H9 (cell line): ENCODE data around the gene LAMA5. TPM values are rescaled to one million over a fixed set of nuclear protein-coding genes. Genes with fewer than 3 reads are reported as not detected.
A peak's percentile ranks its signal among the peaks of the same experiment; 100 is the strongest.

Source experiments
- DNase-seq: peaks from one replicate; pipeline ENCODE4 v3.0.0-alpha.2; 2017
- H2AFZ ChIP-seq: one replicate; pipeline ENCODE4 v1.6.1; 2013; ENCODE audit warnings: mild to moderate bottlenecking, low read length, control low read depth, moderate library complexity
- H2AK5ac ChIP-seq: 2 replicates; pipeline ENCODE4 v1.6.1; 2013; ENCODE audit warnings: low read length, control low read depth, mixed read lengths; ENCODE audit not compliant: insufficient read length
- H2BK120ac ChIP-seq: one replicate; pipeline ENCODE4 v1.6.1; 2013; ENCODE audit warnings: low read depth, mild to moderate bottlenecking, low read length, control low read depth, inconsistent platforms; ENCODE audit not compliant: poor library complexity, severe bottlenecking
- H2BK12ac ChIP-seq: 2 replicates; pipeline ENCODE4 v1.6.1; 2013; ENCODE audit warnings: low read length, control low read depth, mixed read lengths, low read depth; ENCODE audit not compliant: insufficient read length
- H2BK15ac ChIP-seq: 2 replicates; pipeline ENCODE4 v1.6.1; 2013; ENCODE audit warnings: low read depth, low read length, control low read depth
- H2BK20ac ChIP-seq: one replicate; pipeline ENCODE4 v1.6.1; 2013; ENCODE audit warnings: low read depth, mild to moderate bottlenecking, low read length, control low read depth, inconsistent platforms; ENCODE audit not compliant: poor library complexity, severe bottlenecking
- H2BK5ac ChIP-seq: 2 replicates; pipeline ENCODE4 v1.6.1; 2013; ENCODE audit warnings: low read length, control low read depth, mixed read lengths; ENCODE audit not compliant: insufficient read length
- H3K14ac ChIP-seq: 2 replicates; pipeline ENCODE4 v1.6.1; 2013; ENCODE audit warnings: low read length, control low read depth; ENCODE audit not compliant: insufficient read depth
- H3K18ac ChIP-seq: 2 replicates; pipeline ENCODE4 v1.6.1; 2013; ENCODE audit warnings: low read depth, mild to moderate bottlenecking, mixed read lengths, low read length, control low read depth; ENCODE audit not compliant: insufficient read length
- H3K23ac ChIP-seq: 2 replicates; pipeline ENCODE4 v1.6.1; 2013; ENCODE audit warnings: low read length, control low read depth, mixed read lengths, low read depth; ENCODE audit not compliant: insufficient read length
- H3K23me2 ChIP-seq: 2 replicates; pipeline ENCODE4 v1.6.1; 2013; ENCODE audit warnings: low read depth, mild to moderate bottlenecking, mixed read lengths, low read length, control low read depth; ENCODE audit not compliant: insufficient read length, poor library complexity, severe bottlenecking
- H3K27ac ChIP-seq: 2 replicates; pipeline ENCODE4 v1.5.1; 2013; ENCODE audit warnings: low read length, control low read depth, mixed read lengths, low read depth; ENCODE audit not compliant: insufficient read length
- H3K27me3 ChIP-seq: 2 replicates; pipeline ENCODE4 v1.6.1; 2013; ENCODE audit warnings: low read length, control low read depth, inconsistent platforms; ENCODE audit not compliant: insufficient read depth
- H3K4ac ChIP-seq: 2 replicates; pipeline ENCODE4 v1.6.1; 2013; ENCODE audit warnings: low read depth, mild to moderate bottlenecking, control low read depth, inconsistent platforms, low read length, moderate library complexity
- H3K4me1 ChIP-seq: 2 replicates; pipeline ENCODE4 v1.6.1; 2013; ENCODE audit warnings: low read length, control low read depth, inconsistent platforms; ENCODE audit not compliant: insufficient read depth
- H3K4me2 ChIP-seq: 2 replicates; pipeline ENCODE4 v1.6.1; 2013; ENCODE audit warnings: low read length, control low read depth, mixed read lengths; ENCODE audit not compliant: insufficient read length, insufficient read depth
- H3K56ac ChIP-seq: 2 replicates; pipeline ENCODE4 v1.6.1; 2013; ENCODE audit warnings: low read depth, mild to moderate bottlenecking, mixed read lengths, low read length, control low read depth; ENCODE audit not compliant: insufficient read length
- H3K79me1 ChIP-seq: 2 replicates; pipeline ENCODE4 v1.6.1; 2013; ENCODE audit warnings: low read depth, mild to moderate bottlenecking, moderate library complexity, low read length, control low read depth, inconsistent platforms; ENCODE audit not compliant: insufficient read depth, poor library complexity, severe bottlenecking
- H3K79me2 ChIP-seq: 2 replicates; pipeline ENCODE4 v1.6.1; 2013; ENCODE audit warnings: low read length, control low read depth, inconsistent platforms; ENCODE audit not compliant: insufficient read depth
- H3K9ac ChIP-seq: 2 replicates; pipeline ENCODE4 v1.6.1; 2013; ENCODE audit warnings: low read length, control low read depth, mixed read lengths; ENCODE audit not compliant: insufficient read length; ENCODE audit errors: extremely low read depth
- H3K9me3 ChIP-seq: one replicate; pipeline ENCODE4 v1.6.1; 2013; ENCODE audit warnings: low read depth, low read length, inconsistent platforms; ENCODE audit not compliant: control insufficient read depth
- H3T11ph ChIP-seq: one replicate; pipeline ENCODE4 v1.6.1; 2013; ENCODE audit warnings: mild to moderate bottlenecking, low read length, control low read depth, inconsistent platforms
- H4K20me1 ChIP-seq: one replicate; pipeline ENCODE4 v1.6.1; 2013; ENCODE audit not compliant: control insufficient read depth, insufficient read length, insufficient read depth
- H4K5ac ChIP-seq: 2 replicates; pipeline ENCODE4 v1.6.1; 2013; ENCODE audit warnings: low read depth, mild to moderate bottlenecking, mixed read lengths, low read length, control low read depth; ENCODE audit not compliant: insufficient read length
- H4K8ac ChIP-seq: replicated peaks from 2 replicates; pipeline ENCODE4 v1.6.1; 2013; ENCODE audit warnings: low read length, control low read depth, mixed read lengths, low read depth; ENCODE audit not compliant: insufficient read length
- H4K91ac ChIP-seq: 2 replicates; pipeline ENCODE4 v1.6.1; 2013; ENCODE audit warnings: low read depth, mild to moderate bottlenecking, moderate library complexity, mixed read lengths, low read length, control low read depth; ENCODE audit not compliant: insufficient read length
- H3K27ac Mint-ChIP-seq, 3 experiments: 2 replicates in 2 of 3; 3 replicates in 1 of 3; pipeline ENCODE4 v1.8.0; 2020 to 2021; ENCODE audit warnings: mixed read lengths in 3 of 3, mild to moderate bottlenecking in 1 of 3, moderate library complexity in 1 of 3
- H3K27me3 Mint-ChIP-seq: 2 replicates; pipeline ENCODE4 v1.8.0; 2021; ENCODE audit warnings: low read depth, mild to moderate bottlenecking, moderate library complexity, mixed read lengths
- H3K36me3 Mint-ChIP-seq, 3 experiments: 2 replicates in 2 of 3; 3 replicates in 1 of 3; pipeline ENCODE4 v1.8.0; 2020 to 2021; ENCODE audit warnings: low read depth in 3 of 3, mixed read lengths in 3 of 3; ENCODE audit not compliant: insufficient read depth in 1 of 3
- H3K4me1 Mint-ChIP-seq, 2 experiments: 2 replicates each; pipeline ENCODE4 v1.8.0; 2020; ENCODE audit warnings: mixed read lengths in 2 of 2
- H3K4me3 Mint-ChIP-seq, 2 experiments: 2 replicates in 1 of 2; 3 replicates in 1 of 2; pipeline ENCODE4 v1.8.0; 2020 to 2021; ENCODE audit warnings: mild to moderate bottlenecking in 2 of 2, mixed read lengths in 2 of 2, moderate library complexity in 1 of 2
- H3K9me3 Mint-ChIP-seq, 2 experiments: 2 replicates in 1 of 2; 3 replicates in 1 of 2; pipeline ENCODE4 v1.8.0; 2020; ENCODE audit warnings: mild to moderate bottlenecking in 2 of 2, mixed read lengths in 2 of 2, moderate library complexity in 1 of 2
- CTCF ChIP-seq: fragments of 200-600 bp; sonication (generic); conservative IDR thresholded peaks from 3 replicates; pipeline ENCODE4 v1.8.0; 2021; ENCODE audit warnings: antibody characterized with exemption, mild to moderate bottlenecking
- WGBS: extraction: QIAGEN DNeasy Blood & Tissue Kit; methylation state at CpG from one replicate; pipeline ENCODE4 v1.1.7; 2013; ENCODE audit warnings: missing lambda C conversion rate, low lambda C conversion rate, mixed read lengths; ENCODE audit not compliant: insufficient read length; ENCODE audit errors: extremely low coverage; 5-methylcytosine and 5-hydroxymethylcytosine counted together
- total RNA-seq: library from RNA; stranded (reverse); gene quantifications from 2 replicates; pipeline ENCODE4 v1.2.1, GENCODE V29; 2021

The LAMA5 gene
- total RNA-seq, 1 experiment from 2014 or later = 200 TPM

GRCh38 chr20:62356589-62357186, 10.4 kb downstream of the LAMA5 start:
- Histone ChIP-seq H3K27ac (no peak overlapping the region), H3T11ph (no peak overlapping the region), H3K9ac (no peak overlapping the region), H4K5ac (no peak overlapping the region), H3K27me3 (no peaks in the 10 kb centered on the region), H3K9me3 (no peaks in the 10 kb centered on the region), H3K79me1 (peaks cover 5% of the 10 kb centered on the region), H4K91ac (no peak overlapping the region), H3K56ac (no peak overlapping the region), H2BK15ac (no peak overlapping the region), H3K18ac (no peak overlapping the region), H3K4ac (no peak overlapping the region; the same call in 1 of the 2 replicates), H2BK120ac (no peak overlapping the region), H3K23ac (no peak overlapping the region), H2BK5ac (no peak overlapping the region), H3K23me2 (peaks cover 3% of the 10 kb centered on the region), H3K4me1 (no peaks in the 10 kb centered on the region; the same call in 1 of the 2 replicates), H2AFZ (no peak overlapping the region), H4K8ac (no peak overlapping the region), H3K79me2 (peaks cover 4% of the 10 kb centered on the region; the same call in 1 of the 2 replicates), H2BK12ac (no peak overlapping the region), H2BK20ac (no peak overlapping the region), H4K20me1 (no peaks in the 10 kb centered on the region), H2AK5ac (no peak overlapping the region), H3K4me2 (no peak overlapping the region), H3K14ac (peak overlapping the region; percentile 36; the same call in 1 of the 2 replicates)
- no peak for TF ChIP-seq CTCF
- Mint-ChIP-seq H3K36me3 (peaks cover 0 to 15% (median 9%) of the 10 kb centered on the region in 3 experiments; a peak in 5 of 7 replicates), H3K4me1 (peaks cover 15 to 36% of the 10 kb centered on the region in 2 experiments), H3K27ac (0 out of 7 replicates have a peak overlapping the region, but pooled peaks of 1 of the 3 experiments have one; percentile 67), H3K27me3 (no peaks in the 10 kb centered on the region), H3K9me3 (no peaks in the 10 kb centered on the region), H3K4me3 (no peak overlapping the region)
- no CpG with 5 or more reads among the region's 17 CpGs for WGBS
- DNase-seq = no peak
